Suprapubic skin (tissue), 3 donors: ENCODE measurements around the gene CD33.

ENCODE experiments used
- POLR2A ChIP-seq, 2 donors: fragments of 450-650 bp; IDR thresholded peaks; one replicate each; pipeline ENCODE4 v1.6.1; 2017; ENCODE audit warnings: antibody characterized with exemption in 2 of 2, mild to moderate bottlenecking in 2 of 2, moderate library complexity in 2 of 2
- TF ChIP-seq, protein P1 (sequence below), 2 donors: fragments of 200-600 bp in 1 of 2; fragments of 450-650 bp in 1 of 2; sonication (generic) in 1 of 2; IDR thresholded peaks; one replicate each; pipeline ENCODE4 v1.5.1; 2016 to 2019; ENCODE audit warnings: antibody characterized with exemption in 2 of 2, mild to moderate bottlenecking in 1 of 2, moderate library complexity in 1 of 2

- TF ChIP-seq, protein P1, sequence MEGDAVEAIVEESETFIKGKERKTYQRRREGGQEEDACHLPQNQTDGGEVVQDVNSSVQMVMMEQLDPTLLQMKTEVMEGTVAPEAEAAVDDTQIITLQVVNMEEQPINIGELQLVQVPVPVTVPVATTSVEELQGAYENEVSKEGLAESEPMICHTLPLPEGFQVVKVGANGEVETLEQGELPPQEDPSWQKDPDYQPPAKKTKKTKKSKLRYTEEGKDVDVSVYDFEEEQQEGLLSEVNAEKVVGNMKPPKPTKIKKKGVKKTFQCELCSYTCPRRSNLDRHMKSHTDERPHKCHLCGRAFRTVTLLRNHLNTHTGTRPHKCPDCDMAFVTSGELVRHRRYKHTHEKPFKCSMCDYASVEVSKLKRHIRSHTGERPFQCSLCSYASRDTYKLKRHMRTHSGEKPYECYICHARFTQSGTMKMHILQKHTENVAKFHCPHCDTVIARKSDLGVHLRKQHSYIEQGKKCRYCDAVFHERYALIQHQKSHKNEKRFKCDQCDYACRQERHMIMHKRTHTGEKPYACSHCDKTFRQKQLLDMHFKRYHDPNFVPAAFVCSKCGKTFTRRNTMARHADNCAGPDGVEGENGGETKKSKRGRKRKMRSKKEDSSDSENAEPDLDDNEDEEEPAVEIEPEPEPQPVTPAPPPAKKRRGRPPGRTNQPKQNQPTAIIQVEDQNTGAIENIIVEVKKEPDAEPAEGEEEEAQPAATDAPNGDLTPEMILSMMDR (IDR thresholded peaks at IDR 0.05): no peak
- no peak for TF ChIP-seq POLR2A (IDR thresholded peaks at IDR 0.05)
Measured at GRCh38 chr19:51195316-51195586, 29.6 kb upstream of the CD33 start.
